Stimulated activated naive CD8-positive, alpha-beta T cell treated with anti-CD3 and anti-CD28 coated beads, Interleukin-15, Interleukin-2, amounts not matched to agents 100 ng/mL and 50 ng/mL, for 24 hours (primary cell): ENCODE measurements around the gene TCEA2.
A peak's percentile ranks its signal among the peaks of the same experiment; 100 is the strongest.

Source experiments
- H3K27ac Mint-ChIP-seq: one replicate; pipeline ENCODE4 v1.8.0; 2021; ENCODE audit warnings: mild to moderate bottlenecking, mixed read lengths
- H3K27me3 Mint-ChIP-seq: one replicate; pipeline ENCODE4 v1.8.0; 2021; ENCODE audit warnings: mixed read lengths
- H3K36me3 Mint-ChIP-seq: one replicate; pipeline ENCODE4 v1.8.0; 2021; ENCODE audit warnings: low read depth, mixed read lengths
- H3K4me1 Mint-ChIP-seq: one replicate; pipeline ENCODE4 v1.8.0; 2021; ENCODE audit warnings: low read depth, mixed read lengths
- H3K4me3 Mint-ChIP-seq: one replicate; pipeline ENCODE4 v1.8.0; 2021; ENCODE audit warnings: mild to moderate bottlenecking, mixed read lengths
- H3K9me3 Mint-ChIP-seq: one replicate; pipeline ENCODE4 v1.8.0; 2021; ENCODE audit warnings: mixed read lengths

TCEA2 gene

DNA sequence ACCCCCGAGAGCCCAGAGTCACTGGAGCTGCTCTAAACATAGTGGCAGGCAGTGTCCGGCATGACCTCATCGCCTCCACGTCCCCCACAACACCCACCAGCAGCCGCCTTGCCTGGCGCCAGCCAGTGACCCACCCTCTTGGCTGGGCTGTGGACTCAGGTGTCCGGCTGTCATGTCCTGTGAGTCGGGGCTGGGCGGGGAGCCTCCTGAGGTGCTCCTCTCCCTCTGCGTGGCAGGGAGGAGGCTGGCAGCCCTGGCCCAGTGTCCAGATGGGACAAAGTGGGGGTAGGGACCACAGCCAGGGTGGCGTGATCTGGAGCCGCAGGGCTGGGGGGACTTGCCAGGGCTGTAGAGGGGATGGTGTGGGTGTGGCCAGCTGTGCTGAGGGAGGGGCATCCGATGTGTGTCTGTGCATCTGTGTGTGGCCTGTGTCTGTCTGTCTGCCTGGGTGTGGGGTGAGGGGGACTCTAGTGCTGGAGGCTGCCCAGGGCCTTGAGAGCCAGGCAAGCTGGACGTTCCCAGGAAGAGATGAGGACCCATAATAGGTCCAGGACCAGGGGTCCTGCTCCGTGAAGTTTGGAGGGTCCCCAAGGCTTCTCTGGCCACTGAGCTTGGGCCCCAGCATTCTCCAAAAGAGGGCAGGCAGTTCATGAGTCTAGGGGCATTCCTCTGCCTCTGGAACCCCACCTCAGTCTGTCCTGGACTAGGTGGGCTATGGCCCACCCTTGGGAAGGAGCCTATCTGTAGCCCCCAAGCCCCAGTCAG is 11.3 kb upstream of the TCEA2 start:
- Mint-ChIP-seq H3K4me3 (no peak overlapping the region), H3K9me3 (no peaks in the 10 kb centered on the region), H3K36me3 (no peaks in the 10 kb centered on the region), H3K27ac (no peak overlapping the region), H3K27me3 (peaks cover 21% of the 10 kb centered on the region), H3K4me1 (peaks cover under 1% of the 10 kb centered on the region)

GRCh38 chr20:64052326-64052722 is 10.7 kb upstream of the TCEA2 start:
- peaks cover 15% of the 10 kb centered on the region for H3K27me3 Mint-ChIP-seq
- H3K36me3 Mint-ChIP-seq, result no peaks in the 10 kb centered on the region
- H3K4me3 Mint-ChIP-seq, result no peak overlapping the region
- H3K27ac Mint-ChIP-seq, result no peak overlapping the region
- H3K9me3 Mint-ChIP-seq, result no peaks in the 10 kb centered on the region
- peaks cover 3% of the 10 kb centered on the region for H3K4me1 Mint-ChIP-seq

- no peaks in the 10 kb centered on the region for H3K36me3 Mint-ChIP-seq
- H3K27me3 Mint-ChIP-seq, result peaks cover 13% of the 10 kb centered on the region
- no peak overlapping the region for H3K4me3 Mint-ChIP-seq
- H3K9me3 Mint-ChIP-seq, result no peaks in the 10 kb centered on the region
- no peak overlapping the region for H3K27ac Mint-ChIP-seq
- peaks cover 12% of the 10 kb centered on the region for H3K4me1 Mint-ChIP-seq
Observed at GRCh38 chr20:64052987-64053840, 9.8 kb upstream of the TCEA2 start.

GRCh38 chr20:64053841-64054661 is 8.9 kb upstream of the TCEA2 start:
- Mint-ChIP-seq H3K36me3 (no peaks in the 10 kb centered on the region), H3K4me1 (peaks cover 17% of the 10 kb centered on the region), H3K9me3 (no peaks in the 10 kb centered on the region), H3K27me3 (peaks cover 13% of the 10 kb centered on the region), H3K4me3 (no peak overlapping the region), H3K27ac (no peak overlapping the region)

GRCh38 chr20:64055396-64055892 is 7.6 kb upstream of the TCEA2 start:
- H3K9me3 Mint-ChIP-seq, result no peaks in the 10 kb centered on the region
- H3K4me3 Mint-ChIP-seq, result no peak overlapping the region
- H3K36me3 Mint-ChIP-seq, result no peaks in the 10 kb centered on the region
- peaks cover 17% of the 10 kb centered on the region for H3K4me1 Mint-ChIP-seq
- no peak overlapping the region for H3K27ac Mint-ChIP-seq
- peaks cover 12% of the 10 kb centered on the region for H3K27me3 Mint-ChIP-seq

DNA sequence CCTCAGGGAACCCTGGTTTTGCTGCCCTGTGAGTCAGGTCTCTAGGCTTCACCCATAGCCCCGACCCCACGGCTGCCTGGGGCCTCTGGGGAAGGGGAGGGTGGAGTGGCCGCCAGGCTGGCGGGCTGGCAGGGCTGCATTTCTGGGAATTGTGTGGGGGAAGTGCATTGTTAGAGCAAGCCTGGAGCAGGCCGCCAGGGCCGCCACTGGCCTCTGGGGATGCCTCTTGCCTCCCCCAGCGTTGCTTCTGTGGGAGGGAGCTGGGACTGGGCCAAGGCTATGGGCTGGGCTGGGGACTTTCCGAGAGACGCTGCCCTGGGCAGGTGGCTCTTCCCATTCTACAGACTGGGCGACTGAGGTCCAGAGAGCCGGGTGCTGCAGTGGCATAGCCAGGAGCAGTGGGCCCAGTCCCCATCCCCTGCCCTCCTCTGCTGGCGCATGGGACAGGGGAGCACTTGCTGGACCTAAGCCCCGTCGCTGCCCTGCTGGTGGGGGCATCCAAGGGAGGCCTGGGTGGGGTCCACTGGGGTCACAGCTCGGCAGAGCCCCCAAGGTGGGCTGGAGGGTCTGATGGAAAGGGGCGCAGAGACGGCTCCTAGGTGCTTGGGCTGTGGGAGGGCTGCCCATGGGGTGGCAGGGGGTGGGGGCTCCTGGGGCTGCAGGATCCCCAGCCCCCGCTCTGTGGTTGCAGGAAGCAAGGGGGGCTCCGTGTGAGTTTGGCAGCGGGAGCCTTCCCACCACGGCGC is 6.9 kb upstream of the TCEA2 start:
- no peaks in the 10 kb centered on the region for H3K36me3 Mint-ChIP-seq
- peaks cover 7% of the 10 kb centered on the region for H3K27me3 Mint-ChIP-seq
- H3K4me1 Mint-ChIP-seq, result peaks cover 17% of the 10 kb centered on the region
- H3K27ac Mint-ChIP-seq, result no peak overlapping the region
- no peak overlapping the region for H3K4me3 Mint-ChIP-seq
- H3K9me3 Mint-ChIP-seq, result no peaks in the 10 kb centered on the region

GRCh38 chr20:64056639-64056888 is 6.4 kb upstream of the TCEA2 start:
- Mint-ChIP-seq H3K4me1 (peaks cover 17% of the 10 kb centered on the region), H3K27me3 (peaks cover 4% of the 10 kb centered on the region), H3K36me3 (no peaks in the 10 kb centered on the region), H3K9me3 (no peaks in the 10 kb centered on the region), H3K4me3 (no peak overlapping the region), H3K27ac (no peak overlapping the region)

DNA sequence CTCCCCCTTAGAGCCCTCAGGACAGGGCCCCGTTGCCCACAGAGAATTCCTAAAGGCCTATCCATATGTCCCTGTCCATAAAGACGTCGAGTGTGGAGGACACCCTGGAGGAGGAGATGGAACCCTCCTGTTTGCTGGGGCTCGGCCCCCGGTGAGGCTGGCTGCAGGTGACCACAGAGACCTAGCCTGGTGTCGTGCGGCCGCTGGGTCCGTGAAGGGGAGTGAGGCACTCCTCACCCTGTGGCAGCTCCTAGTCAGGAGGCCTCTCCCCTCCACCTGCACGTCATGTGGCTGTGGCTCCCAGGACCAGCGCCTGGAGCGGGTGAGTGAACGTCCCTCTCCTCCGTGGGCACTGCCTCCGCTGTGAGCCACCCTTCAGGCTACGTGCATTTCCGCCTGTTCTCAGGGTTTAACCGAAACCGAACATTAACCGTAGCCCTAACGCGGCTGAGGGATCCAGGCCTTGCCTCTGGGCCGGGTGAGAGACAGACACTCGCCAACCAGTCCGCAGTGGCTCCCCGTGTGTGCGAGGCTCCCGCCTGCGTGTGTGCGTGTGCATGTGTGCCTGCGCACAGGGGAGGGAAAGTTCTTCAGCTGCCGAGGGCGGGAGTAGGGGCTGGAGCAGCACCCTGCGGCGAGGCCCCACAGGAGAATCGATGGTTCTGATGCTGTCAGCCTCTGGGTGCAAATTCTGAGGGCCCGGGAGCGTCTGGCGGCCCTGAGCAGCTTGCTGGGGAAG is 5.9 kb upstream of the TCEA2 start:
- Mint-ChIP-seq H3K36me3 (no peaks in the 10 kb centered on the region), H3K27ac (peak overlapping the region; percentile 45), H3K9me3 (no peaks in the 10 kb centered on the region), H3K27me3 (no peaks in the 10 kb centered on the region), H3K4me3 (peak overlapping the region; percentile 57), H3K4me1 (peaks cover 20% of the 10 kb centered on the region)

- no peaks in the 10 kb centered on the region for H3K27me3 Mint-ChIP-seq
- H3K9me3 Mint-ChIP-seq, result no peaks in the 10 kb centered on the region
- H3K4me1 Mint-ChIP-seq, result peaks cover 23% of the 10 kb centered on the region
- H3K36me3 Mint-ChIP-seq, result no peaks in the 10 kb centered on the region
- H3K4me3 Mint-ChIP-seq, result peak overlapping the region; percentile 57
- H3K27ac Mint-ChIP-seq, result peak overlapping the region; percentile 45
Observed at GRCh38 chr20:64057628-64058498, 5.1 kb upstream of the TCEA2 start.

- Mint-ChIP-seq H3K36me3 (no peaks in the 10 kb centered on the region), H3K27me3 (no peaks in the 10 kb centered on the region), H3K9me3 (no peaks in the 10 kb centered on the region), H3K4me3 (peak overlapping the region; percentile 45), H3K27ac (no peak overlapping the region), H3K4me1 (peaks cover 23% of the 10 kb centered on the region)
Observed at GRCh38 chr20:64058536-64058935, 4.5 kb upstream of the TCEA2 start.

- Mint-ChIP-seq H3K36me3 (no peaks in the 10 kb centered on the region), H3K4me3 (peak overlapping the region; percentile 83), H3K9me3 (no peaks in the 10 kb centered on the region), H3K27ac (no peak overlapping the region), H3K27me3 (no peaks in the 10 kb centered on the region), H3K4me1 (peaks cover 58% of the 10 kb centered on the region)
Observed at GRCh38 chr20:64062276-64062595, 762 bp upstream of the TCEA2 start.

DNA sequence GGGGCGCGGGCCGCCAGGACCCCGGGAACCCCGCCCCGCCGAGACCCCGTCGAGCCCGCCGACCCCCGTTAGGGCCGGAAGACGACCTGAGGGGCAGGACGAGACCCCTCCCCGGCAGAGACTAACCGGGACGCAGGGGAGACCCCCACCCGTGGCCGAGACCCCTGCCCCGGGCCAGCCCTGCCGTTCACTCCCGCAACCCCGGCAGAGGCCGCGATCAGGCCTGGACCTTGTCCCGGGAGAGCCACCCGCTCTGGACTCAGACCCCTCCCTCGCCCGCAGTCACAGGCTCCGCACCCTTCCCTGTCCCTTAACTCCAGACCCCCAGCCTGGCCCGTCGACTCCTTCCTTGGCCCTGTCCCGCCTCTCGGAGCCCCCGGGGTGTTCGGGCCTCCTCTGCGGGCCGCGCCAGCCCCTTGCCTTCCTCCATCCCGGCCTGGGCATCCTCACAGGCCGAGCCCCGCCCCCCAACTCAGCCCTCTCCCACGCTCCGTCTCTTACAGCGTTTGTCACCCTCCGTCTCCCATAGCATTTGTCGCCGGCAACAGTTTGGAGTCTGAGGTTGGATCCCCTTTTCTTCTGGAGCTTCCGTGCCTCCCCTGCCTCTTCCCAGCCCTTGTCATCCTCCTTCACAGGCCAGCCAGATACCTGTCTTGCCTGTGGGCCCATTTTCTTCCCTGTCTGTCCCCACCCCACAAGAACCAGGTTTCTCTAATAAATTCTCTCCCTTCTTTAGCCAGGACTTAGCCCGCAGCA is 569 bp downstream of the TCEA2 start:
- no peaks in the 10 kb centered on the region for H3K9me3 Mint-ChIP-seq
- H3K4me1 Mint-ChIP-seq, result peaks cover 52% of the 10 kb centered on the region
- H3K27ac Mint-ChIP-seq, result peak overlapping the region; percentile 79
- no peaks in the 10 kb centered on the region for H3K36me3 Mint-ChIP-seq
- H3K27me3 Mint-ChIP-seq, result no peaks in the 10 kb centered on the region
- peak overlapping the region; percentile 83 for H3K4me3 Mint-ChIP-seq
